Mesodermal cell (in vitro differentiated cells): ENCODE results near the gene MIB2.
A peak's percentile ranks its signal among the peaks of the same experiment; 100 is the strongest.
"Not testable (repeated sequence)": the region's sequence is repeated elsewhere in the genome, so short reads cannot be mapped to it uniquely, and the experiment has no call there.

Source experiments
- H3K27ac ChIP-seq: 2 replicates; pipeline ENCODE4 v1.7.0; 2013; ENCODE audit warnings: mild to moderate bottlenecking, low read depth, low read length, moderate library complexity; ENCODE audit not compliant: severe bottlenecking
- H3K36me3 ChIP-seq: 2 replicates; pipeline ENCODE4 v1.7.1; 2013; ENCODE audit warnings: mild to moderate bottlenecking, low read length, moderate library complexity; ENCODE audit not compliant: control insufficient read depth, insufficient read depth
- H3K4me1 ChIP-seq: one replicate; pipeline ENCODE4 v1.7.1; 2013; ENCODE audit warnings: mild to moderate bottlenecking, low read length; ENCODE audit not compliant: insufficient read depth, control insufficient read depth, poor library complexity, severe bottlenecking
- H3K4me3 ChIP-seq: 2 replicates; pipeline ENCODE4 v1.7.0; 2013; ENCODE audit warnings: low read length, control low read depth, mild to moderate bottlenecking; ENCODE audit not compliant: insufficient read depth, poor library complexity, severe bottlenecking; ENCODE audit errors: extremely low read depth
- H3K9me3 ChIP-seq: 2 replicates; pipeline ENCODE4 v1.7.1; 2013; ENCODE audit warnings: mild to moderate bottlenecking, low read length, moderate library complexity; ENCODE audit not compliant: control insufficient read depth
- WGBS, 2 experiments: methylation state at CpG; one replicate each; pipeline ENCODE4 v1.1.5; 2013; ENCODE audit warnings: missing lambda C conversion rate in 2 of 2; ENCODE audit not compliant: insufficient coverage in 2 of 2; 5-methylcytosine and 5-hydroxymethylcytosine counted together

Gene MIB2

DNA sequence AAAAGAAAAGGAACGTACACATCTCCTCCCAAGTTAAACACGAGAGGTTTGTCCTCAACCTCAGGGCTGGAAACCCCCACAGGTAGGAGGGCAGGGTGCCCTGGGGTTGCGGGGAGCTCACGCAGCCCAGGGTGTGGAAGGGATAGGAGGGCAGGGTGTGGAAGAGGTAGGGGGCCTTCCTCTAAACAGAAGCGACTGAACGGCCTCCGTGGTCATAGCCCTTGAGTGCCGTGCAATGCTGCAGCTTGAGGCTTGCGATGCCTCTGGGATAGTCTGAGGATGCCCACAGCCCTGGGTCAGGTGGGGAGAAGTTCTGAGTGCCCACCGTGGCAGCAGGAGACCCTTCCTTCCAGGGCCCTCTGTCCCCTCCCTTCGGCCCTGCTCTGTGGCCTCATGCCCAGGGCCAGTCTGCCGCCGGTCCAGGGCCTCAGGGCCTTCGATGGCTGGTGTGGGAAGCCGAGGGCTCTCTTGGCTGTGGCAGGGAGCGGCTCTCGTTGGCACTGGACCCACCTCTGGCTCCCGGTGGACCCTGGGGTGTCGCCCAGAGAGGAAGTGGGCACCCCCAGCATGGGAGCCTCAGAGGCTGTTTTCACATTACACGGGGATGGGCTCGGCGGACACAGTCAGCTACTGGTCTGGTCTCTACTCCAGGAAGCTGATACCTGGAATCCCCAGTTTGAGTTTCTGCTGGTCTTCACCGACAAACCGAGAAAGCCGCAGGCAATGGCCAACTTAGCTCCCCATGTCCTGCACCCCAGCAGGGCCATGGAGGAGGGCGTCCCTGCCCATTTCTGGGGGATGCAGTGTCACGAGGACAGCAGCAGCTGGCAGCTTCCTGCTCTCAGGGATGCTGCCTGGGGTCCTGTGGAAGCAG lies 49.9 kb downstream of the MIB2 start:
- no peak overlapping the region for H3K27ac ChIP-seq
- no peak overlapping the region for H3K4me3 ChIP-seq
- 95% methylated on average over 26 of the region's 27 CpGs for WGBS, 2 experiments

GRCh38 chr1:1665815-1666251 lies 50.5 kb downstream of the MIB2 start:
- Histone ChIP-seq H3K4me3 (no peak overlapping the region), H3K9me3 (no peaks in the 10 kb centered on the region), H3K36me3 (peaks cover 47% of the 10 kb centered on the region), H3K4me1 (no peaks in the 10 kb centered on the region), H3K27ac (no peak overlapping the region)
- 94 to 95% methylated on average over 24 to 25 of the region's 25 CpGs for WGBS, 2 experiments

More for the DNA sequence above, 49.9 kb downstream of the MIB2 start:
- peaks cover 42% of the 10 kb centered on the region for H3K36me3 ChIP-seq
- H3K9me3 ChIP-seq = no peaks in the 10 kb centered on the region
- H3K4me1 ChIP-seq = no peaks in the 10 kb centered on the region

DNA sequence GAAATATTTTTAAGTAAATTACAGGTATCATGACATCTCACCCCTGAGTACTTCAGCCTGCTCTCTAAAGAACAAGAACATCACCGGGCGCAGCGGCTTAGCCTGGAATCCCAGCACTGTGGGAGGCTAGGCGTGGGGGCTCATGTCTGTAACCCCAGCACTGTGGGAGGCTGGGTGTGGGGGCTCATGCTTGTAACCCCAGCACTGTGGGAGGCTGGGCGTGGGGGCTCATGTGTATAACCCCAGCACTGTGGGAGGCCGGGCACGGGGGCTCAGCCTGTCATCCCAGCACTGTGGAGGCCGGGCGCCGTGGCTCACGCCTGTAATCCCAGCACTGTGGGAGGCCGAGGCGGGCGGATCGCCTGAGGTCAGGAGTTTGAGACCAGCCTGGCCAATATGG lies 51.2 kb downstream of the MIB2 start:
- H3K4me1 ChIP-seq = no peaks in the 10 kb centered on the region
- WGBS, 2 experiments = 98 to 100% methylated on average over 10 of the region's 15 CpGs
- no peaks in the 10 kb centered on the region for H3K9me3 ChIP-seq
- H3K4me3 ChIP-seq = no peak overlapping the region
- H3K27ac ChIP-seq = no peak overlapping the region
- peaks cover 54% of the 10 kb centered on the region for H3K36me3 ChIP-seq

GRCh38 chr1:1669468-1670440 lies 54.5 kb downstream of the MIB2 start:
- H3K4me1 ChIP-seq = no peaks in the 10 kb centered on the region
- peak overlapping the region; percentile 41 for H3K27ac ChIP-seq
- WGBS, 2 experiments = 94 to 95% methylated on average over 34 to 39 of the region's 43 CpGs
- no peak overlapping the region for H3K4me3 ChIP-seq
- H3K36me3 ChIP-seq = peaks cover 72% of the 10 kb centered on the region
- no peaks in the 10 kb centered on the region for H3K9me3 ChIP-seq

DNA sequence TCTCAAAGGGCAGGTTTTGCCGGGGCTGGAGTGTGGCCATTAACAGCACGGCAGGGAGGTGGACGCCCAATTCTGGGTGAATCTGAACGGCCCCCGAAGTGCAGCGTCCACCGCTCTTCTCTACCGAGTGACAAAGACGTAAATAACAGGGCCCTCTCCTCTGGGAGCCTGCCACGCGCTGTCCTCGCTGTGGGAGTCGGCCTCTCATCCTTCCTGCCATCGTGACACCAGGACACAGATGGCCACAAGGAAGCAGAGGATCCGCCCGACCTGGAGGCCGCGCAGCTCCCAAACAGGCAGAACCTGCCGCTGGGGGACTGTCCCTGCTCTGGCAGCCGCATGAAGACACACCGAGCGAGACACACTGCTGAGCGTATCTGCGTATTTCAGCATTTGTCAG lies 55.6 kb downstream of the MIB2 start:
- H3K27ac ChIP-seq = no peak overlapping the region
- WGBS, 2 experiments = 95 to 97% methylated on average over 24 of the region's 24 CpGs
- no peaks in the 10 kb centered on the region for H3K4me1 ChIP-seq
- H3K4me3 ChIP-seq = no peak overlapping the region
- H3K9me3 ChIP-seq = no peaks in the 10 kb centered on the region
- H3K36me3 ChIP-seq = peaks cover 60% of the 10 kb centered on the region

GRCh38 chr1:1671365-1672119 lies 56.2 kb downstream of the MIB2 start:
- Histone ChIP-seq H3K4me1 (no peaks in the 10 kb centered on the region), H3K27ac (no peak overlapping the region), H3K36me3 (peaks cover 54% of the 10 kb centered on the region), H3K4me3 (no peak overlapping the region), H3K9me3 (no peaks in the 10 kb centered on the region)
- WGBS, 2 experiments = 92 to 96% methylated on average over 20 to 24 of the region's 27 CpGs

DNA sequence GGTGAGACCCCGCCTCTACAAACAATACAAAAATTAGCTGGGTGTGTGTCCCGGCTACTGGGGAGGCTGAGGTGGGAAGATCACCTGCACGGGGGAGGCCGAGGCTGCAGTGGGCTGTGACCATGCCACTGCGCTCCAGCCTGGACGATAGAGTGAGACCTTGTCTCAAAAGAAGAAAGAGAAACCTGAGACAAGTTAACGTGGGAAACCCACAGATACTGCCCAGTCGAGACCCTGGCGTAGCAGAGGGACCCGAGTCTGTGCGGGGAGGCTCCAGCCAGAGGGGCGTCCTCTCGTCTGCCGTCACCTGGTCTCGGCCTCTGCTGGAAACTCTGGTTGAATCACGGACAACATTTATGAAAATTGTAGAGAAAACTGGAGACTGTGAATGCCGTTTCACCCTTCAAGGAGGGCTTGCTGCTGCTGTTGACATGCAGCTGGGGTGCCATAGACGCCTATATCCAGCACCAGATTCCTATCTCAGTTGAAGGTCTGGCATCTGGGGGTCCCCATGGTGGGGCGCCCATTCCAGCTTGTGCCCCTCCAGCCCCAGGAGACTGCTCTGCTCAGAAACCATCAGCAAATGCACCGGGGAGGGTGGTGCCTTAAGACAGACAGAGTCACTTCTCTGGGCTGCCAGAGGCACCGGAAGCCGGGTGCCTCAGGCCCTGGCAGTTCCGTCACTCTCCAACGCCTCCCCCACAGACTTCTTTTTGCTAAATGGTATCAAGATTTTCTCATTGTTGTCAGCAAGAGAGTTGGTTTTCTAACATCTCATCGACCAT lies 57.1 kb downstream of the MIB2 start:
- Histone ChIP-seq H3K4me3 (no peak overlapping the region), H3K27ac (no peak overlapping the region), H3K4me1 (no peaks in the 10 kb centered on the region), H3K9me3 (no peaks in the 10 kb centered on the region), H3K36me3 (peaks cover 52% of the 10 kb centered on the region)
- WGBS, 2 experiments = 95 to 98% methylated on average over 21 to 24 of the region's 25 CpGs

- WGBS, 2 experiments = 85 to 88% methylated on average over 5 to 12 of the region's 21 CpGs
- H3K27ac ChIP-seq, H3K4me1 ChIP-seq, H3K9me3 ChIP-seq, H3K4me3 ChIP-seq: not testable (repeated sequence)
- peaks cover 33% of the 10 kb centered on the region for H3K36me3 ChIP-seq
Measured at GRCh38 chr1:1674806-1675205, 59.5 kb downstream of the MIB2 start.

- not testable (repeated sequence) for H3K27ac ChIP-seq, H3K4me1 ChIP-seq, H3K9me3 ChIP-seq, H3K4me3 ChIP-seq
- peaks cover 33% of the 10 kb centered on the region for H3K36me3 ChIP-seq
- no CpG with 5 or more reads among the region's 18 CpGs for WGBS, 2 experiments
Measured at GRCh38 chr1:1675218-1675617, 59.9 kb downstream of the MIB2 start.

GRCh38 chr1:1676087-1676486 lies 60.8 kb downstream of the MIB2 start:
- not testable (repeated sequence) for H3K27ac ChIP-seq, H3K4me1 ChIP-seq, H3K9me3 ChIP-seq, H3K4me3 ChIP-seq
- no CpG with 5 or more reads among the region's 21 CpGs for WGBS, 2 experiments
- peaks cover 28% of the 10 kb centered on the region for H3K36me3 ChIP-seq
